K562 (cell line): ENCODE data around the gene KCNN4. TPM values are rescaled to one million over a fixed set of nuclear protein-coding genes. Genes with fewer than 3 reads are reported as not detected.
A peak's percentile ranks its signal among the peaks of the same experiment; 100 is the strongest.

Experiments
- ARID1B ChIP-seq: fragments of 450-650 bp; IDR thresholded peaks from 2 replicates; pipeline ENCODE4 v1.6.1; 2016; ENCODE audit warnings: antibody characterized with exemption, mild to moderate bottlenecking, inconsistent platforms
- C11orf30 ChIP-seq: fragments of 450-650 bp; IDR thresholded peaks from 2 replicates; pipeline ENCODE4 v1.6.1; 2016; ENCODE audit warnings: low read depth, mild to moderate bottlenecking
- CBFB ChIP-seq: sonication (generic); formaldehyde crosslinking; IDR thresholded peaks from 2 replicates; pipeline ENCODE4 v1.4.0; 2020; ENCODE audit warnings: mild to moderate bottlenecking, missing genetic modification reagents
- CHD4 ChIP-seq: fragments of 200-600 bp; sonication (generic); IDR thresholded peaks from 3 replicates; pipeline ENCODE4 v1.6.1; 2012; ENCODE audit warnings: low read depth, mild to moderate bottlenecking, mixed read lengths, low read length, inconsistent platforms; ENCODE audit not compliant: insufficient read depth, insufficient replicate concordance, poor library complexity, severe bottlenecking
- COPS2 ChIP-seq: fragments of 450-650 bp; conservative IDR thresholded peaks from 2 replicates; pipeline ENCODE4 v1.6.1; 2016; ENCODE audit warnings: mild to moderate bottlenecking, moderate library complexity
- HEY1 ChIP-seq: fragments of 250-450 bp; sonication (Bioruptor Pico); IDR thresholded peaks from 2 replicates; pipeline ENCODE4 v1.5.0; 2020; ENCODE audit warnings: mild to moderate bottlenecking, moderate library complexity, borderline replicate concordance
- KAT8 ChIP-seq: fragments of 450-650 bp; IDR thresholded peaks from 2 replicates; pipeline ENCODE4 v1.6.1; 2016; ENCODE audit warnings: low read depth, mild to moderate bottlenecking
- L3MBTL2 ChIP-seq: fragments of 450-650 bp; IDR thresholded peaks from 2 replicates; pipeline ENCODE4 v1.6.1; 2016; ENCODE audit warnings: mild to moderate bottlenecking, moderate library complexity
- PHB2 ChIP-seq: fragments of 450-650 bp; IDR thresholded peaks from 2 replicates; pipeline ENCODE4 v1.6.1; 2017; ENCODE audit warnings: low read depth
- SAFB ChIP-seq: fragments of 200-400 bp; formaldehyde crosslinking; IDR thresholded peaks from 2 replicates; pipeline ENCODE4 v1.6.1; 2017; ENCODE audit warnings: low read depth, low read length, borderline replicate concordance
- SMAD3 ChIP-seq: fragments of 450-650 bp; formaldehyde crosslinking; conservative IDR thresholded peaks from 2 replicates; pipeline ENCODE4 v1.4.0; 2020; ENCODE audit warnings: mild to moderate bottlenecking
- TCF7L2 ChIP-seq: fragments of 150-350 bp; IDR thresholded peaks from 2 replicates; pipeline ENCODE4 v1.6.1; 2016; ENCODE audit warnings: low read depth, mild to moderate bottlenecking, low read length, moderate library complexity
- TSHZ1 ChIP-seq: fragments of 250-450 bp; sonication (Bioruptor Pico); IDR thresholded peaks from 2 replicates; pipeline ENCODE4 v1.4.0; 2020; ENCODE audit warnings: mild to moderate bottlenecking, moderate library complexity
- ZBTB12 ChIP-seq: fragments of 250-450 bp; sonication (Bioruptor Pico); IDR thresholded peaks from 2 replicates; pipeline ENCODE4 v1.4.0; 2020
- ZBTB5 ChIP-seq: fragments of 450-650 bp; IDR thresholded peaks from 2 replicates; pipeline ENCODE4 v1.6.1; 2017; ENCODE audit warnings: antibody characterized with exemption
- ZFP1 ChIP-seq: fragments of 450-650 bp; formaldehyde crosslinking; IDR thresholded peaks from 2 replicates; pipeline ENCODE4 v1.4.0; 2020; ENCODE audit warnings: mild to moderate bottlenecking, mixed read lengths
- ZFP30 ChIP-seq: fragments of 250-450 bp; sonication (Bioruptor Pico); IDR thresholded peaks from 2 replicates; pipeline ENCODE4 v1.8.0; 2022; ENCODE audit warnings: moderate library complexity, mild to moderate bottlenecking, inconsistent platforms, borderline replicate concordance
- ZKSCAN3 ChIP-seq: fragments of 250-450 bp; sonication (Bioruptor Pico); IDR thresholded peaks from 2 replicates; pipeline ENCODE4 v1.4.0; 2020
- ZNF584 ChIP-seq: fragments of 200-800 bp; sonication (Bioruptor generic); IDR thresholded peaks from 2 replicates; pipeline ENCODE4 v1.6.1; 2016; ENCODE audit warnings: low read depth, mild to moderate bottlenecking, missing genetic modification characterization, missing compliant biosample characterization
- ZNF764 ChIP-seq: fragments of 250-450 bp; sonication (Bioruptor Pico); IDR thresholded peaks from 2 replicates; pipeline ENCODE4 v1.4.0; 2020; ENCODE audit warnings: low read depth, mild to moderate bottlenecking, moderate library complexity
- polyA plus RNA-seq, 8 experiments: library from polyadenylated mRNA; depleted of rRNA in 4 of 8; stranded (reverse) in 5 of 8; unstranded in 3 of 8; fragments of >200 nt; fragmentation: Nextera tagmentation in 2 of 8; fragmentation: Illumina TruSeq in 1 of 8; extraction: Ambion mirVana in 2 of 8; extraction: Trizol in 1 of 8; gene quantifications; 2 replicates each; pipeline versions ENCODE4 v1.2.1 to v1.2.3, GENCODE V29; 2011 to 2014; ENCODE audit warnings: inconsistent platforms in 1 of 8, missing spikeins in 1 of 8
- total RNA-seq, 7 experiments: library from RNA; depleted of rRNA in 6 of 7; stranded (reverse); fragments of >200 nt in 6 of 7; fragmentation: Illumina TruSeq in 2 of 7; extraction: Trizol in 2 of 7; gene quantifications; 2 replicates each; pipeline versions ENCODE4 v1.2.1 to v1.2.3, GENCODE V29; 2011 to 2021; ENCODE audit warnings: low replicate concordance in 1 of 7

KCNN4 gene
- total and polyA plus RNA-seq, 9 of the 15 experiments (the other 6 are each of a cell fraction or from before 2014, with no cell fraction given), result 0.53 to 37.7 (median 25.9) TPM

- no peak for TF ChIP-seq PHB2
- TF ChIP-seq TCF7L2, result no peak
- no peak for TF ChIP-seq C11orf30
- TF ChIP-seq ZFP30 (CRISPR knock-in tag), result no peak
- no peak for TF ChIP-seq ZBTB12 (CRISPR knock-in tag)
- no peak for TF ChIP-seq HEY1 (CRISPR knock-in tag)
- no peak for TF ChIP-seq ZNF584 (CRISPR knock-in tag)
- TF ChIP-seq ZFP1 (CRISPR knock-in tag), result no peak
- no peak for TF ChIP-seq CBFB (CRISPR knock-in tag)
- no peak for TF ChIP-seq COPS2
- no peak for TF ChIP-seq ZKSCAN3 (CRISPR knock-in tag)
- peak; percentile 58; the same call in 1 of the 2 replicates for TF ChIP-seq L3MBTL2
- no peak for TF ChIP-seq TSHZ1 (CRISPR knock-in tag)
- no peak for TF ChIP-seq SMAD3 (CRISPR knock-in tag)
- no peak for TF ChIP-seq CHD4
- TF ChIP-seq ZBTB5, result peak; percentile 45; the same call in 1 of the 2 replicates
- TF ChIP-seq ZNF764, result no peak
- peak; percentile 50 for TF ChIP-seq ARID1B
- no peak for TF ChIP-seq KAT8
- no peak for TF ChIP-seq SAFB
These were observed at the start of gene KCNN4 (continued) for GRCh38 chr19:43780706-43781525.
